ENCODE data around the gene EPB42.
"Not testable (repeated sequence)": the region's sequence is repeated elsewhere in the genome, so short reads cannot be mapped to it uniquely, and the experiment has no call there.

Gene EPB42

DNA sequence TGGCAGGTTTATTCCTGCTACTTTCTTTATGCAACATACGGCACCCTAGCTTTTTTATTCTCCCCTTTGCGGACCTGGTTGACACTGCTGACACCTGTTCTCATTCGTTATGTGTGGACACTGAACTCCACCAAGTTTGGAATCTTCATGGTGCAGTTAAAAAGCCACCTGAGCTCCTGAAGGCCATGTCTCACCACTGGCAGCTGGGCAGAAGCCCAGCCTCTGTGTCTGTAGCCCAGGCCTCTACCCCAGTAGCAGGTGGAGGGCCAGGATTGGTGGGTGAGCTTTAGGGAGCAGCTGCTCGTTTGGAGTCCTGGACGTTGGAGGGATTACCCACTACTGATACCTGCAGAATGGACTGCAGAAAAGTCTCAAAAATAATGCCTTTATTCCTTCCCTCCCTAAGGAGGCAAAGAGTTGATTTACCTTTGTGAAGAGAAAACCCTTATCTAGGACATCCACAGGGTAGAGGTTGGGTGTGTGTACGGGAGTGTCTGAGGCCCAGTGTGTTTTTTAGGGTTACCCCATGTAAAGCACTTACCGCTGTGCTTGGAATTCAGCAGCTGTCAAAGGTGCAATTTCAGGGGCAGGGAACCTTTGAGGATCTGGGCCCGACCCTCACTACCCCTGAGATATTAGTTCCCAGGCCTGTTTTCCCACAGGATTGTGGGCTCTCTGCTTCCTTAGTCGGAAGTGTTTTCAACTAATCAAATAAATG, 36.3 kb downstream of the EPB42 start:
- peak; percentile 5 for DNase-seq

- no peak for DNase-seq
Measured at GRCh38 chr15:43183270-43183669, 37.5 kb downstream of the EPB42 start.

GRCh38 chr15:43177147-43177546, 43.7 kb downstream of the EPB42 start:
- not testable (repeated sequence) for DNase-seq

DNA sequence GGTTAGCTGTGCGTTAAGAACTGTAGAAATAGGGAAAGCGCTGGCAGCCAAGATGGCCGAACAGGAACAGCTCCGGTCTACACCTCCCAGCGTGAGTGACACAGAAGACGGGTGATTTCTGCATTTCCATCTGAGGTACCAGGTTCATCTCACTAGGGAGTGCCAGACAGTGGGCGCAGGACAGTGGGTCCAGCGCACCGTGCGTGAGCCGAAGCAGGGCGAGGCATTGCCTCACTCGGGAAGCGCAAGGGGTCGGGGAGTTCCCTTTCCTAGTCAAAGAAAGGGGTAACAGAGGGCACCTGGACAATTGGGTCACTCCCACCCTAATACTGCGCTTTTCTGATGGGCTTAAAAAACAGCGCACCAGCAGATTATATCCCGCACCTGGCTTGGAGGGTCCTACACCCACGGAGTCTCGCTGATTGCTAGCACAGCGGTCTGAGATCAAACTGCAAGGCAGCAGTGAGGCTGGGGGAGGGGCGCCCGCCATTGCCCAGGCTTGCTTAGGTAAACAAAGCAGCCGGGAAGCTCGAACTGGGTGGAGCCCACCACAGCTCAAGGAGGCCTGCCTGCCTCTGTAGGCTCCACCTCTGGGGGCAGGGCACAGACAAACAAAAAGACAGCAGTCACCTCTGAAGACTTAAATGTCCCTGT, 45.0 kb downstream of the EPB42 start:
- DNase-seq: not testable (repeated sequence)

- DNase-seq: no peak
Measured at GRCh38 chr15:43169888-43170287, 50.9 kb downstream of the EPB42 start.

- DNase-seq: no peak
Measured at GRCh38 chr15:43168192-43169107, 52.4 kb downstream of the EPB42 start.

GRCh38 chr15:43167261-43167660, 53.6 kb downstream of the EPB42 start:
- not testable (repeated sequence) for DNase-seq

- no peak for DNase-seq
Measured at GRCh38 chr15:43165801-43166325, 55.0 kb downstream of the EPB42 start.

GRCh38 chr15:43153269-43153668, 67.5 kb downstream of the EPB42 start:
- DNase-seq: no peak

DNA sequence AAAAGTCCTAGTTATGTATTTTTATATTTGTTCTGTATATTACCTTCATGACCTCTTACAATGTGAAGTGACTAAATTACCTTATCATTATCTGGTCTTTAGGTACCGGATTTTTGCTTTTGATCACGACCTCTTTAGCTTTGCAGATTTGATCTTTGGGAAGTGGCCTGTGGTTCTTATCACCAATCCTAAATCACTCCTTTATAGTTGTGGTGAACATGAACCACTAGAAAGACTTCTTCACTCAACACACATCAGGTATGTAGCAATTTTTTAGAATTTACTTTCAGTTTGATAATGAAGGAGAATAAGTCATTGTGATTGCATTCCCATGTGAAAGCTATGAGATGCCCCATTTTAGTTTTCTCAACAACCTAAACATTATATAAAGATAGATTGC, 69.1 kb downstream of the EPB42 start:
- DNase-seq: peak; percentile 59

- DNase-seq: no peak
Measured at GRCh38 chr15:43150191-43150929, 70.5 kb downstream of the EPB42 start.
